Activated CD8-positive, alpha-beta memory T cell treated with anti-CD3 and anti-CD28 coated beads, Interleukin-2, amount 10 ng/mL, durations not matched to agents 7 days and 5 days (primary cell): Measurements from ENCODE around the gene FGF8. TPM values are rescaled to one million over a fixed set of nuclear protein-coding genes. Genes with fewer than 3 reads are reported as not detected.
A peak's percentile ranks its signal among the peaks of the same experiment; 100 is the strongest.

Experiments
- ATAC-seq: fragments of 150-1000 bp; cut with Tn5 transposase; one replicate; pipeline ENCODE4 v1.10.0; 2021; ENCODE audit warnings: moderate library complexity
- CTCF ChIA-PET: fragments of 350-600 bp; sonication (Branson Sonifier 250); formaldehyde crosslinking; loops from one replicate; lab custom pipeline; 2021; ENCODE audit warnings: antibody characterized with exemption; lab: Charles Lee
- DNase-seq: peaks from one replicate; pipeline ENCODE4 v3.0.0-alpha.2; 2020
- H3K27ac Mint-ChIP-seq: one replicate; pipeline ENCODE4 v1.8.0; 2021; ENCODE audit warnings: mild to moderate bottlenecking, mixed read lengths
- H3K27me3 Mint-ChIP-seq: one replicate; pipeline ENCODE4 v1.8.0; 2021; ENCODE audit warnings: mixed read lengths
- H3K36me3 Mint-ChIP-seq: one replicate; pipeline ENCODE4 v1.8.0; 2021; ENCODE audit warnings: mild to moderate bottlenecking, mixed read lengths
- H3K4me1 Mint-ChIP-seq: one replicate; pipeline ENCODE4 v1.8.0; 2021; ENCODE audit warnings: mixed read lengths
- H3K4me3 Mint-ChIP-seq: one replicate; pipeline ENCODE4 v1.8.0; 2021; ENCODE audit warnings: mild to moderate bottlenecking, moderate library complexity, mixed read lengths
- H3K9me3 Mint-ChIP-seq: one replicate; pipeline ENCODE4 v1.8.0; 2022; ENCODE audit warnings: low read depth, mixed read lengths
- total RNA-seq, 2 experiments: library from RNA; stranded (reverse); gene quantifications; one replicate each; pipeline ENCODE4 v1.2.3, GENCODE V29; 2021

The FGF8 gene
- total RNA-seq, 2 experiments from 2014 or later, result not detected

DNA sequence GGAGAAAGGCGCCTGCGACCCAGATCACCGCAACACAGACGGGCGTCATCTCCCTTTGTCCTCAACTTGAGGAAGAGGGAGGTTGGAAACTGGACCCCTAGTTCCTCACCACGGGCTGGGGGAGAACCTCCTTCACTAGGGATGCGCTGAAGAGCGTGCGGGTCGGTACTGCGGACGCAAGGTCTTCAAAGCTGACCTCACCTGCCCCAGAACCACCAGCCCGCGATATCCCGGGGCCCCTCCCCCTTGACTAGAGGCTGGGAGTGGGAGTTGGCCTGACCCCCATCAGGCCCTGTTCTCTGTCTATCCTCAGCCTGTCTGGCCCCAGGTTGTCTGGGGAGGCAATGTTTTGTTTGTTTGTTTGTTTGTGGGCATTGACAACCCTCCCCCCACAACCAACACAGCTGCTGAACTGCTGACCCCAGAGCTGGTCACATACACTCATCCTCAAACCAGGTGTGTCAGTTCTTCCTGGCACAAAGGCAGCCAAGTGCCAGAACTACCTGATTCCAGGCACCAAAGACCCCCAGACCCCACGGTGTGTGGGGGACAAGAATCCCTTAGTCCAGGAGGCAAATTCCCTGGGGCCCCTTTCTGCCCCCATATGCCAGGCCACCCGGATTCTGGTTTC, 4.4 kb upstream of the FGF8 start:
- H3K9me3 Mint-ChIP-seq, result no peaks in the 10 kb centered on the region
- ATAC-seq, result no peak
- peaks cover 51% of the 10 kb centered on the region for H3K4me1 Mint-ChIP-seq
- H3K27me3 Mint-ChIP-seq, result peaks cover 27% of the 10 kb centered on the region
- H3K36me3 Mint-ChIP-seq, result peaks cover 6% of the 10 kb centered on the region
- DNase-seq, result no peak
- H3K27ac Mint-ChIP-seq, result no peak overlapping the region
- peak overlapping the region; percentile 49 for H3K4me3 Mint-ChIP-seq
- CTCF ChIA-PET, result interaction anchor here (1.1 to 9.0 kb wide), 16 partner anchors 8 to 566 kb away, joined by 3 to 198 read pairs (median 8); partner anchors contain the start of genes DPCD and POLL

DNA sequence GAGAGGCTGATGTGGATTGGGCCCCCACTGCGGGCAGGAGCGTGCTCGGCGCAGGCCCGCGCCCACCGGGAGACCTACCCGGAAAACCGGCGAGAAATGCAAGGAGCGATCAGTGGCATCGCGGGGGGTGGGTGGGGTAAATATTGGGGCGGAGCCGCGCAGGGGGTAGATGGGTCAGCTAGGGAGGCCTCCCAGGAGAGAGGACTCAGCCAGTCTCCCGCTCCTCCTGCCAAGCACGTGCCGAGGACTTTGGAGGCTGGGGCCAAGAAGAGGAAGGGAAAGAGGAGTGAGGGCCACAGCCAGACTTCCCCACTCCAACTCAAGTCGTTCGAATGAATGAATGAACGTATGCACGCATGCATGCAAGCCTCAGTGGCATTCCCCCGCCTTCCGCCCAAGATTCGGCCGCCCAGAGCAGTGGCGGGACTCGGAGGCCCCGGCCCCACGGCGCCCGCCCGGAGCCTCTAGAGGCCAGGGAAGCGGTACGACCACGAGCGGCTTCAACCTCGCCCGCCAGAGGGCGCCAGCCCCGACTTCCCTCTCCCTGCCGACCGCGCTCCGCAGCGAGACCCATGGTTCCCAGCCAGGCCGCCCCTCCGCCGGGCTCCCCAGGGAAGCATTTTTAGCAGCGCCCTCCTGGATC, 3.8 kb upstream of the FGF8 start:
- H3K27me3 Mint-ChIP-seq, result peaks cover 33% of the 10 kb centered on the region
- H3K9me3 Mint-ChIP-seq, result no peaks in the 10 kb centered on the region
- H3K36me3 Mint-ChIP-seq, result peaks cover 6% of the 10 kb centered on the region
- peaks cover 52% of the 10 kb centered on the region for H3K4me1 Mint-ChIP-seq
- peak overlapping the region; percentile 49 for H3K4me3 Mint-ChIP-seq
- CTCF ChIA-PET, result interaction anchor here (1.0 to 9.0 kb wide), 8 partner anchors 8 to 175 kb away, joined by 3 to 198 read pairs (median 4); partner anchors contain the start of gene FBXW4
- no peak overlapping the region for H3K27ac Mint-ChIP-seq
- ATAC-seq (peak; percentile 65), DNase-seq (peak; percentile 87)

DNA sequence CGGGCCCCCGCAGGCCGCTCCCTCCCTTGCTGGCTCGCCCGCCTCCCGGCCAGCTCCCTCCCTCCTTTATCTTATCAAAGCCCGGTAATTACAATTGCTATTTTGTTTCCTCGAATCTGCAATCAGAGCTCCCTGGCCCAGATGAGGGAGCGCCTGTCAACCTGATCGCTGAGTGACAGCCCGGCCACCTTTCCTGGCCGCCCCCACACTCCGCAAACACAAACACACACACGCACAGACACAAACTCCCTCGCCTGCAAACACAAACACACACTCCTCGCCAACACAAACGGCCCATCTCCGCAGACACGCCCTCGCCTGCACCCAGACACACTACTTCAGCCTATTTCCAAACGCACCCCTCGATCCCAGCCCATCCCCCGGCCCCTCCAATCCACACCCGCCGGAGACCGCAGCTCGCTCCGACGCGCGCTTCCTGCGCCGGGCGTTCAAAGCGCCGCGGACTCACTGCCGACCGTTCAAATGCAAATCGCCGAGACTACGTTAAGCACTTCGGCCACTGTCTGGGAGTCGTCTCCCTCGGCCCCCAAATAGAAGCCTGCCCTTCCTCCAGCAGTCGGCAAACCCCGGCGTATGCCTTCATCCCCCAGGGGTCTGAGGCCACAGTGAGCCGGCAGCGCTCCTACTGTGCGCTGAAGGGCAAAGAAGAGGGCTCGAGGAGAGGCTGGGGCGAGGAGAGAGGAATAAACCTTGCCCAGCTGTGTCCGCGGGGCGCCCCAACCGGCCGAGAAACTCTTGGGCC, 3.0 kb upstream of the FGF8 start:
- peaks cover 40% of the 10 kb centered on the region for H3K27me3 Mint-ChIP-seq
- peak; percentile 45 for DNase-seq
- peak overlapping the region; percentile 49 for H3K4me3 Mint-ChIP-seq
- H3K36me3 Mint-ChIP-seq, result peaks cover 2% of the 10 kb centered on the region
- H3K4me1 Mint-ChIP-seq, result peaks cover 45% of the 10 kb centered on the region
- H3K9me3 Mint-ChIP-seq, result no peaks in the 10 kb centered on the region
- H3K27ac Mint-ChIP-seq, result peak overlapping the region; percentile 18
- CTCF ChIA-PET, result interaction anchor here (1.0 to 9.0 kb wide), 8 partner anchors 10 to 565 kb away, joined by 3 to 198 read pairs (median 4); partner anchors contain the start of gene FBXW4
- ATAC-seq, result no peak

DNA sequence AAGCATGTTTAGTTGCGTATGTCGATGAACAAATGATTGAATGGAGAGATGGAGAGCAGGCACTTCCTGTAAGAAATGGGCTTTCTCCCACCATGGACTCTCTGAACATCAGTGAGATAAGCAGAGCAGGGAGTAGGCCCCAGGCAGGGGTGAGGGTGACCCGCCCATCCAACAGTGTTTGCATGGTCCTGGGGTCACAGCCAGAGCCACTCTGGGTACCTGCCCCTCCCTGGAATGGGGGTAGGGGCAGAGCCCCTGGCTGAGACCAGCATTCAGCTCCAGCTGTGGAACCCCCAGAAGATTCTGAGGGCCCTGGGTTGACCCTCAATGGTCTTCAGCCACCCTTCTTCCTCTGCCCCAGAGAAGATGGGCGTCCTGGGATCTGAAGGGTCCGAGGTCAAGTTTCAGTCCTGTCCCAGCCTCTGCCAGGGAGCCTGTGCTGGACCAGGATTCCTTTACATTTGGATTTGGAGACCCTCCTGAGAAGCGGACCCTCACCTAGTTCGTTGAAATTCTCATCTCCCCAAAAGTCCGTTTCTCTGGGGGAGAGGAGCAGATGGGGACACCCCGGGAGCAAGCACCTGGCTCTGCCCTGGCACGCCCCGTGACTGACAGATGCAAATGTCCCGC, 2.4 kb upstream of the FGF8 start:
- ATAC-seq, result no peak
- CTCF ChIA-PET, result interaction anchor here (1.0 to 9.0 kb wide), 8 partner anchors 10 to 564 kb away, joined by 3 to 198 read pairs (median 4); partner anchors contain the start of gene FBXW4
- peaks cover 41% of the 10 kb centered on the region for H3K4me1 Mint-ChIP-seq
- H3K4me3 Mint-ChIP-seq, result no peak overlapping the region
- H3K27me3 Mint-ChIP-seq, result peaks cover 47% of the 10 kb centered on the region
- no peak overlapping the region for H3K27ac Mint-ChIP-seq
- H3K36me3 Mint-ChIP-seq, result peaks cover 2% of the 10 kb centered on the region
- no peaks in the 10 kb centered on the region for H3K9me3 Mint-ChIP-seq
- DNase-seq, result peak; percentile 40

DNA sequence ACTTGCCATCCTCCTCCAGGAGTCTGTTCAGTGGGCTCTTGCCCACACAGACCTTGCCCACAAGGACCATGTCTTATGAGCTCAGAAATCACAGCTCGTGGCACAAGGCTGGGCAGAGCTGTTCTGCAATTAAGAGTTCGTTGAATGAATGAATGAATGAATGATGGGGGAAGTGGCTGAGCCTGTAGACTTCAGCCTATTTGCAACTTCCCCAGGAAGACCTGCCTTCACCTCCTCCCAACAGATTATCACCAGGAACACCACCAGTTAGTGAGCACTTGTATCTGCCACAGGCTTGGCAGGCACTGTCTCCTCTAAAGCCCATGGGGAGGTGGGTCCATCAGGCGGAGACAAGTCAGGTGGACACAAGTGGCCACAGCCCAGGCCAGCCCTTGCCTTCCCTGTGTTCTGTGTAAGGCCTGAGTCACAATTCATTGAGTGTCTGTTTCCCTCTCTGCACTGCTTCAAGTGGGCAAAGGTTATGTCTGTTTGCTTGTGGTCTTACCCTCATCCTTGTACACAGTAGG, 1.8 kb upstream of the FGF8 start:
- H3K9me3 Mint-ChIP-seq, result no peaks in the 10 kb centered on the region
- peaks cover 35% of the 10 kb centered on the region for H3K4me1 Mint-ChIP-seq
- CTCF ChIA-PET, result interaction anchor here (9.0 kb wide), 1 partner anchor 173 kb away, joined by 198 read pairs; no protein-coding TSS in a partner anchor
- no peak overlapping the region for H3K4me3 Mint-ChIP-seq
- DNase-seq (no peak), ATAC-seq (no peak)
- peaks cover 2% of the 10 kb centered on the region for H3K36me3 Mint-ChIP-seq
- no peak overlapping the region for H3K27ac Mint-ChIP-seq
- H3K27me3 Mint-ChIP-seq, result peaks cover 53% of the 10 kb centered on the region

DNA sequence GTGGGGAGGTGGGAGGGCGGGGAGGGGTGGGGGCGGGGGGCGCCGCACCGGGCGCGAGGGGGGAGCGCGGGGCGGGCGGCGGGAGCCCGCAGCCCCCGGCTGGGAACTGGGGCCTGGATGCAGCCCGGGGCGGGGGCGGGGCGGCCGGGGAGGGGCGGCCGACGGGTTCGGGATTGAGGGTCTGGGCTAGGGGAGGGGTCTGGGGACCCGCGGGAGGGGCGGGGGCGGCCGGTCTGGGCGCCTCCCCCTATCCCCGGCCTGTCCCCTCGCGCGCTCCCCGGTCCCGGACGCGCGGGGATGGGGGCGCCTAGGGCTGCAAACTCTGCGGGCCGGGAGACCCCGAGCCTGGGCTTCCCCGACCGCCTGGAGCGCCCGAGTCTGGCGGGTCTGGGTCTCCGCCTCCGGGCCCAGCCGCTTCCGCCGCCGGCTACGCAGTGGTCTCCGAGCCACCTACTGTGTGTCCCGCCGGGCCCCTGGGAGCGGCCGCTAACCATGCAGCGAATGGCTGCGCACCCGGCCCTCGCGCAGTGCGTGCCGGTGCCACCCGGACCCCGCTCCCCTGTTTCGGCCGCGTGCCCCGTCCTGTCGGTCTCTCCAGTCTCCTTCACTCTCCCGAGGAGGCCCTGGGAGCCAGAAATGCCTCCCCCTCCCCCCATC, 375 bp upstream of the FGF8 start:
- ATAC-seq, result no peak
- CTCF ChIA-PET, result no interaction called here

DNA sequence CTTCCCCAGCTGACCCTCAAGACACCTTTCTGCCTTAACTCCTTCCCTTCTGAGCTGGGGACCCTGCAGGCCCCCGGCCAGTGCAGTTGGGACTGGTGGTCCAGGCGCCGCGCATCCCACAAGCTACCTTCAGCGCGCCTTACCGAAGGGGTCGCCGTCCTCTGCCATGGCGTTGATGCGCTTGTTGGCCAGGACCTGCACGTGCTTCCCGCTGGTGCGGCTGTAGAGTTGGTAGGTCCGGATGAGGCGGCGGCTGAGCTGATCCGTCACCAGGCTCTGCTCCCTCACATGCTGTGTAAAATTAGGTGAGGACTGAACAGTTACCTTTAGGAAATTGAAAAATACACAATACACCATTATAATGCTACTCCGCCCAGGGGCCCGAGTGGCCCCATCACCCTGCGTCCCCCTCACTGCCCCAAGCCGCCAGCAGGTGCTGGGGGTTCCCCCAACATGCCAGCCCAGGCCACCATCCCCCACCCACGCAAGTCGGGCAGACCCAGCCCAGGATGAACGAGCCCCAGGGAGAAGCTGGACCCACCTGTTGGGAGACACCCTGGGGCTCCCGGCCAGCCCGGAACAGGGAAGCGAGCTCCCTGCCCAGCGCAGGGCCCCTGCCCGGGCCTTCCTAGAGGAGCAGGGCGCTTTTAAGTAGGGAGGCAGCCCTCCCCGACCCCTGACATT, 1.2 kb downstream of the FGF8 start:
- no peak overlapping the region for H3K4me3 Mint-ChIP-seq
- H3K9me3 Mint-ChIP-seq, result no peaks in the 10 kb centered on the region
- H3K4me1 Mint-ChIP-seq, result peaks cover 12% of the 10 kb centered on the region
- H3K36me3 Mint-ChIP-seq, result no peaks in the 10 kb centered on the region
- no peak for ATAC-seq
- H3K27me3 Mint-ChIP-seq, result peaks cover 69% of the 10 kb centered on the region
- CTCF ChIA-PET, result interaction anchor here (1.3 to 2.3 kb wide), 4 partner anchors 9 to 548 kb away, joined by 3 to 12 read pairs (median 4); partner anchors contain the start of gene NPM3
- DNase-seq, result no peak
- no peak overlapping the region for H3K27ac Mint-ChIP-seq

More for the DNA sequence above, 375 bp upstream of the FGF8 start:
- H3K9me3 Mint-ChIP-seq, result no peaks in the 10 kb centered on the region
- no peaks in the 10 kb centered on the region for H3K36me3 Mint-ChIP-seq
- peaks cover 67% of the 10 kb centered on the region for H3K27me3 Mint-ChIP-seq
- peak; percentile 26 for DNase-seq
- peaks cover 22% of the 10 kb centered on the region for H3K4me1 Mint-ChIP-seq
- H3K27ac Mint-ChIP-seq, result no peak overlapping the region
- no peak overlapping the region for H3K4me3 Mint-ChIP-seq

DNA sequence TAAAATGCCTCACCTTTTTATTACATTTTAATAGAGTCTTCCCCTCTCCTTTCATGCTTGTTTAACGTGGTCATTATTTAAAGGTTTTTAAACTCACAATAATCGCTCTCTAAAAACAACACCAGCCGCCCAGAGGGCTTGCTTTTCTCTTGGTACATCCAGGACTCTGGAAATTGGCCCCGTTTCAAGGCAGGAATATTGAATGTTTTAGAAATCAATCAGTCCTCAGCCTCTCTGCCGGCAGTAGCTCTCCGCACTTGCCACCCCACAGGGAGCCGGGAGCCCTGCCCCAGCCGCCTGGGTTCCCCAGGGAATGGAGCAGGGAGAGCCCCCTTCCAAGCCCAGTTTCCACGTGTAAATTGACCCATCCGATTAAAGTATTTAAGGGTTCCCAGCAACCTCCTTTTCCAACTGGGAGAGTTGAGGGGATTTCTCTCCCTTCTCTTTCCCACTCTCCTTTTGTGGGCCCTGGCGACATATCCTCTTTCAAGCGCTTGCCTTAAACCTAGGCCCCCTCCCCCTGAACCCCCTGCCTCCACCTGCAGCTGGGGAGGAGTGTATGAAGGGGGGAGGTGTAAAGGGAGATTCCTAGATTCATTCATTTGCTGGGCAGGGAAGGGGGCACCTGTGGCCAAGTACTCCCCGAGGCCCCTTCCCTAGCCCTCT, 1.9 kb downstream of the FGF8 start:
- ATAC-seq (no peak), DNase-seq (no peak)
- no peaks in the 10 kb centered on the region for H3K36me3 Mint-ChIP-seq
- no peak overlapping the region for H3K4me3 Mint-ChIP-seq
- no peaks in the 10 kb centered on the region for H3K9me3 Mint-ChIP-seq
- H3K4me1 Mint-ChIP-seq, result peaks cover 8% of the 10 kb centered on the region
- H3K27ac Mint-ChIP-seq, result no peak overlapping the region
- H3K27me3 Mint-ChIP-seq, result peaks cover 69% of the 10 kb centered on the region
- CTCF ChIA-PET, result interaction anchor here (1.3 to 3.4 kb wide), 5 partner anchors 8 to 547 kb away, joined by 3 to 25 read pairs (median 4); partner anchors contain the start of gene NPM3

DNA sequence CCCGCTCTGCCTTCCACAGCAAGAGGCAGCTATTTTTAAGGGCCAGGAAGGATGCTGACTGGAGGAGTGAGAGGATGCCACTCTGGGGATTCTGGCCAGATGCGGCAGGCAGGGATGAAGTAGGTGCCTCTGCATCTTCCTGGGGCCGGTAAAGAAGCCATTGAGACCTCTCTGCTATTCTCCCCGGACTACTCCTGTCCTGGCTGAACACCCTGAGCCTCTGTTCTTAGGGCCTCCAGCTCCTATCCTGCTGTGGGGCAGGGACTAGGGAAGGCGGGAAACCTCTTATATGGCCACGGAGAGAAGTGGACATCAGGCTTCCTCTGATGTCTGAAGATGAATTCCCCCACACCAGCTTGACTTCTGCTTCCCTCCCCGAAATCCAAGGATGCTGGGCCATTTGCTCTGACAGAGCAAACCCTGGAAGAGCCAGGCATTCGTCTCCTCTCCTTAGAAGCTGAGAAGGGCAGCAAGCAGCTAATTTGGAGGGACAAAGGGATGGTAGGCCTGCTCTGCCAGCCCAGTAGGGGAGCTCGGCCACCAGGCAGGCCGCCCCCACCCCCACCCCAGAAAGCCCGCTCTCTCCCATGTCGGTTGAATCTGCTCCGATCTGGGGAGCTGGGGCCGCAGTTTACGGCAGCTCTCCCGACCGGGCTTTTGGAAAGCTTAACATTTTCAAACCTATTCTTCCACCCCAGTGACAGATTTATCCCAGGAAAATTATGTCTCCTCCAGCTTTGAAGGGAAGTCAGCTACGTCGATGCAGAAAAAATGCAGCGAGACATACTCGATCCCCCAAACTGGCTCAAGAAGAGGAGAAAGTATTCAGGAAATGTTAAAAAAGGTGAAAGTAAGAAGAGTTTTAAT, 2.8 kb downstream of the FGF8 start:
- DNase-seq (no peak), ATAC-seq (no peak)
- Mint-ChIP-seq H3K27me3 (peaks cover 68% of the 10 kb centered on the region), H3K36me3 (no peaks in the 10 kb centered on the region), H3K9me3 (no peaks in the 10 kb centered on the region), H3K4me3 (no peak overlapping the region), H3K27ac (no peak overlapping the region), H3K4me1 (peaks cover 4% of the 10 kb centered on the region)
- CTCF ChIA-PET, result interaction anchor here (1.1 to 3.4 kb wide), 5 partner anchors 9 to 546 kb away, joined by 3 to 25 read pairs (median 7); partner anchors contain the start of gene NPM3

DNA sequence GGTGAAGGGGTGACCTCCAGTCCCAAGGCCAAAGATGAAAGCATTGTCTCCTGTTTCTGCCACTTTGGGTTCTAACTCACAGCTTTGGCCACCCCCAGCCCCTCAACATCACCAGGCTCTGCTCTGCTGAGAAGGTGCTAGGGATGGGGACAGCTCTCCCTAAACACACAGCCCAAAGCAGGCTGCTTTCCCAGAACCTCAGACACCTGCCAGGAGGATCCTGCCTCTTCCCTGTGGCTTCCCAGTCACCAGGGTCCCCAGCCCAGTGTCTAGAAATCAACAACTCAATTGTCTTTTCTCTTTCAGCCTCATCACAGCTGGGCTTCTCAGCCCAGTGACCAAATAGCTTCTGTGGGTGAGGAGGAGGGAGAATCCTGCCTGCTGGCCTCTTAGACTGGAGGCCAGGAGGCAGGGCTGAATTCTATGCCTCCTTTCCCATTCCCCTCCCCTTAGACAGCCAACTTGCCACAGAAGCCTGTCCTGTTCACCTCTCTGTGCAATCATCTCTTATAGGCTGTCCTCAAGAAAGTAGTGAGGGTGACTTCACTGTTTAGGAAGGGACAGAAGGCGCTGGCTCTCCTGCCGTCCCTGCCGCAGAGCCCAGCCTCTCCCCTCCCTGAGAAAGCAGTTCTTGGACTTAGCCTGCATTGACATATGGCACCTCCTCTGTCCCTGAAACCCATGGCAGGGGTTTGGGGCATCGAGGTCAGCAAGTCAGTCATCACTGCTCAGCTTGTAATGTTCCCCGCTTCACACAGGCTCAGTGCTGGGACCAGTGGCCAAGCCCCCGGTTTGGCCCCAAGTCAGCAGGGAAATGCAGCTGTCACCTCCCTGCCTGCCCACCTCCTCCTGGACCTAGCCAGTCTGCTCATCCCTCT, 3.7 kb downstream of the FGF8 start:
- CTCF ChIA-PET, result interaction anchor here (0.8 to 3.4 kb wide), 4 partner anchors 10 to 170 kb away, joined by 3 to 25 read pairs (median 5); partner anchors contain the start of gene NPM3
- peaks cover 63% of the 10 kb centered on the region for H3K27me3 Mint-ChIP-seq
- H3K27ac Mint-ChIP-seq, result no peak overlapping the region
- H3K4me1 Mint-ChIP-seq, result peaks cover 4% of the 10 kb centered on the region
- no peak for DNase-seq
- no peak overlapping the region for H3K4me3 Mint-ChIP-seq
- no peak for ATAC-seq
- H3K9me3 Mint-ChIP-seq, result no peaks in the 10 kb centered on the region
- no peaks in the 10 kb centered on the region for H3K36me3 Mint-ChIP-seq
